ENCODE data around the gene OGDH. TPM values are rescaled to one million over a fixed set of nuclear protein-coding genes. Genes with fewer than 3 reads are reported as not detected.
"Not testable (repeated sequence)": the region's sequence is repeated elsewhere in the genome, so short reads cannot be mapped to it uniquely, and the experiment has no call there.

Gene OGDH
- total and polyA plus RNA-seq, 2 experiments from 2014 or later: 31.4 to 75.3 TPM

GRCh38 chr7:44727158-44727936 is 120.9 kb downstream of the OGDH start:
- H3K9me3 ChIP-seq (ENCODE audit: low read depth): no peaks in the 10 kb centered on the region
- peak overlapping the region; percentile 55 for H2AFZ ChIP-seq
- H3K4me1 ChIP-seq (ENCODE audit: insufficient read depth): peaks cover 20% of the 10 kb centered on the region
- H3K9ac ChIP-seq: peak overlapping the region; percentile 57
- H3K79me2 ChIP-seq (ENCODE audit: insufficient read depth): no peaks in the 10 kb centered on the region
- H3K9me2 ChIP-seq (ENCODE audit: insufficient read depth): no peaks in the 10 kb centered on the region
- WGBS, 2 experiments (ENCODE audit: low coverage in 1 of 2, low lambda C conversion rate in 2 of 2, missing lambda C conversion rate in 2 of 2): 20 to 22% methylated on average over 6 of the region's 6 CpGs
- peak overlapping the region; percentile 68 for H3K4me2 ChIP-seq (ENCODE audit: unreplicated experiment)
- no peaks in the 10 kb centered on the region for H3K36me3 ChIP-seq (ENCODE audit: low read depth)
- in situ Hi-C loops (cut with MboI): loop anchor here (5.0 kb wide), 1 partner anchor 50 kb away; no protein-coding TSS in a partner anchor
- no peaks in the 10 kb centered on the region for H3K27me3 ChIP-seq (replicated peaks; ENCODE audit: insufficient read depth)
- no peaks in the 10 kb centered on the region for H4K20me1 ChIP-seq (ENCODE audit: insufficient read depth)
- peak overlapping the region; percentile 13 for H3K4me3 ChIP-seq
- DNase-seq: peak; percentile 87
- TF ChIP-seq EZH2 (IDR thresholded peaks at IDR 0.05; ENCODE audit: insufficient read depth, poor library complexity, severe bottlenecking): no peak
- 0 out of 2 replicates have a peak, but pooled peaks have one; percentile 26 for TF ChIP-seq EZH2phosphoT487 (IDR thresholded peaks at IDR 0.05; ENCODE audit: insufficient read depth, low read depth)
- H3F3A ChIP-seq (ENCODE audit: insufficient read depth): peaks cover 24% of the 10 kb centered on the region
- peak overlapping the region; percentile 93 for H3K27ac ChIP-seq

GRCh38 chr7:44727937-44728262 is 121.5 kb downstream of the OGDH start:
- Histone ChIP-seq H3K9me3 (ENCODE audit: low read depth) (no peaks in the 10 kb centered on the region), H3K27me3 (replicated peaks; ENCODE audit: insufficient read depth) (no peaks in the 10 kb centered on the region), H3K27ac (peak overlapping the region; percentile 93), H4K20me1 (ENCODE audit: insufficient read depth) (no peaks in the 10 kb centered on the region), H3K9ac (peak overlapping the region; percentile 57), H3K36me3 (ENCODE audit: low read depth) (no peaks in the 10 kb centered on the region), H2AFZ (peak overlapping the region; percentile 55), H3F3A (ENCODE audit: insufficient read depth) (peaks cover 24% of the 10 kb centered on the region), H3K4me1 (ENCODE audit: insufficient read depth) (peaks cover 20% of the 10 kb centered on the region), H3K9me2 (ENCODE audit: insufficient read depth) (no peaks in the 10 kb centered on the region), H3K79me2 (ENCODE audit: insufficient read depth) (no peaks in the 10 kb centered on the region), H3K4me2 (ENCODE audit: unreplicated experiment) (peak overlapping the region; percentile 68), H3K4me3 (no peak overlapping the region; the same call in 1 of the 2 replicates)
- no peak for TF ChIP-seq EZH2 (IDR thresholded peaks at IDR 0.05; ENCODE audit: insufficient read depth, poor library complexity, severe bottlenecking)
- no peak for TF ChIP-seq EZH2phosphoT487 (IDR thresholded peaks at IDR 0.05; ENCODE audit: insufficient read depth, low read depth)
- in situ Hi-C loops (cut with MboI): loop anchor here (5.0 kb wide), 1 partner anchor 51 kb away; no protein-coding TSS in a partner anchor
- WGBS, 2 experiments (ENCODE audit: low coverage in 1 of 2, low lambda C conversion rate in 2 of 2, missing lambda C conversion rate in 2 of 2): 97 to 100% methylated on average over 1 of the region's 1 CpG
- DNase-seq: no peak

- H3K4me3 ChIP-seq: no peak overlapping the region
- peaks cover 39% of the 10 kb centered on the region for H3K4me1 ChIP-seq (ENCODE audit: insufficient read depth)
- peaks cover 34% of the 10 kb centered on the region for H3F3A ChIP-seq (ENCODE audit: insufficient read depth)
- WGBS, 2 experiments (ENCODE audit: low coverage in 1 of 2, low lambda C conversion rate in 2 of 2, missing lambda C conversion rate in 2 of 2): 86% methylated on average over 12 of the region's 12 CpGs
- no peak for DNase-seq
- no peak for TF ChIP-seq EZH2phosphoT487 (IDR thresholded peaks at IDR 0.05; ENCODE audit: insufficient read depth, low read depth)
- no peak for TF ChIP-seq EZH2 (IDR thresholded peaks at IDR 0.05; ENCODE audit: insufficient read depth, poor library complexity, severe bottlenecking)
- H3K27me3 ChIP-seq (replicated peaks; ENCODE audit: insufficient read depth): no peaks in the 10 kb centered on the region
- no peak overlapping the region for H3K9ac ChIP-seq
- no peaks in the 10 kb centered on the region for H3K79me2 ChIP-seq (ENCODE audit: insufficient read depth)
- H4K20me1 ChIP-seq (ENCODE audit: insufficient read depth): no peaks in the 10 kb centered on the region
- H2AFZ ChIP-seq: no peak overlapping the region
- no peak overlapping the region for H3K4me2 ChIP-seq (ENCODE audit: unreplicated experiment)
- H3K27ac ChIP-seq: no peak overlapping the region
- no peaks in the 10 kb centered on the region for H3K36me3 ChIP-seq (ENCODE audit: low read depth)
- in situ Hi-C loops (cut with MboI): loop anchor here (5.0 kb wide), 1 partner anchor 53 kb away; no protein-coding TSS in a partner anchor
- H3K9me3 ChIP-seq (ENCODE audit: low read depth): no peaks in the 10 kb centered on the region
- no peaks in the 10 kb centered on the region for H3K9me2 ChIP-seq (ENCODE audit: insufficient read depth)
These were observed 123.6 kb downstream of the OGDH start for GRCh38 chr7:44729949-44730590.

GRCh38 chr7:44732971-44733370 is 126.5 kb downstream of the OGDH start:
- H3K9me3 ChIP-seq (ENCODE audit: low read depth); H3K27ac ChIP-seq; H3K9me2 ChIP-seq (ENCODE audit: insufficient read depth); H3K36me3 ChIP-seq (ENCODE audit: low read depth); H4K20me1 ChIP-seq (ENCODE audit: insufficient read depth); DNase-seq; H3K27me3 ChIP-seq (replicated peaks; ENCODE audit: insufficient read depth); H3K79me2 ChIP-seq (ENCODE audit: insufficient read depth); H3K9ac ChIP-seq; H3K4me2 ChIP-seq (ENCODE audit: unreplicated experiment); H3K4me3 ChIP-seq; H2AFZ ChIP-seq; in situ Hi-C loops (cut with MboI): not testable (repeated sequence)
- 95 to 96% methylated on average over 6 of the region's 6 CpGs for WGBS, 2 experiments (ENCODE audit: low coverage in 1 of 2, low lambda C conversion rate in 2 of 2, missing lambda C conversion rate in 2 of 2)
- Histone ChIP-seq H3F3A (ENCODE audit: insufficient read depth) (peaks cover 29% of the 10 kb centered on the region), H3K4me1 (ENCODE audit: insufficient read depth) (peaks cover 31% of the 10 kb centered on the region)
